Stimulated activated CD8-positive, alpha-beta memory T cell treated with anti-CD3 and anti-CD28 coated beads, Interleukin-15, amount 100 ng/mL, for 24 hours (primary cell): ENCODE data around the gene CBFA2T3.

Source experiments
- DNase-seq: peaks from one replicate; pipeline ENCODE4 v3.0.0-alpha.2; 2020; ENCODE audit warnings: low read depth

CBFA2T3 gene

DNA sequence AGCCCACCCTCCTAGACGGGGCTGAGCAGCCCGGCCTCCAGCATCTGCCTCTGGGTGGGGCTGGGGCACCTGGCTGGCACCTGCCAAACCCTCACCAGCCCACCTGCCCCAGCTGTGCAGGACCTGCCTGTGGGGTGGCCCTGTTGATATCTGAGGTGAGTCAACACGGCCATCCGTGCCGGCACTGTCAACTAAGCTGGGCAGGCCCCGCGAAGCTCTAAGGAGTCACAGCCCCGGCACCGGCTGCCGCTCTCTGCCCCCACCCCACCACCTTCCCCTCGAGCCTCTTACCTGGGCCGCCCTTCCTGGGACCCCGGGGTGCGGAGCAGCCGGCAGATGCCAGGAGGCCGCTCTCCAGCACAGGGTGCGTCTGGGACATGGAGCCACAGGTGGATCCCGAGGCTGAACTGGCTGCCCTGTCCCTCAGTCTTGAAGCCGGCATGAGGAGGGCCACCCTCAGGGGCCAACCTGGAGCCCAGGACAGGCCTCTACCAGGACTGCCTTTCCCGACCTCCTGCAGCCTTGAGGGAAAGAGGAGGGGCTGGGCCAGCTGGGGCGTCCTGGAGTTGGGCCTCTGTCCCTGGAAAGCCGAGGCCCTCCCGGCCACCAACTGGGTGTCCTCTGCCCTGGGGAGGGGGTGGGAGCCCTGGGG is 515 bp downstream of the CBFA2T3 start:
- DNase-seq: no peak

DNA sequence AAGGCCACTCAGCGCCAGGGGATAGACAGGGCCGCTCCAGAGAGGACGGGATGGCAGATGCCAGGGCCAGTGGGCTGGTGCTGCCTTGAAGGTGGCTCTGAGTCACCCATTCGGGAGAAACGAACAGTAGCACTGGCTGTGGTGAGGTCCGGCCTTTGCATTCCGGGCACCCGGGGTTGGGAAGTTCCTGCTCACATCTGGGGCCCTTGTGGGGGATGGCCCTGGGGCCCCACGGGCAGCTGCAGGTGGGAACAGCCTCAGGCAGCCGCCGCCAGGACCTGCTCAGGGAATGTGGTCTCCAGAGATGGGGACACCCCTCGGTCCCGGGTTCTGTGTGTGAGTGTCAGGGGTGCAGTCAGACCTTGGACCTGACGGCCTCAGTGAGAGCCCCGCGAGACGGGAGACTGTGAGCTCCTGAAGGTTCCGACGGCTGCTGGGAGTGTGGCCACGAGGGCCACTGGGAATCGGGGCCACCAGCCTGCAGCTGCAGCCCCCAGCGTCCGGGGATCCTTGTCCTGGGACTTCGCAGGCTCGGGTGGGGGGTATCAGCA is 1.4 kb downstream of the CBFA2T3 start:
- DNase-seq: no peak

DNA sequence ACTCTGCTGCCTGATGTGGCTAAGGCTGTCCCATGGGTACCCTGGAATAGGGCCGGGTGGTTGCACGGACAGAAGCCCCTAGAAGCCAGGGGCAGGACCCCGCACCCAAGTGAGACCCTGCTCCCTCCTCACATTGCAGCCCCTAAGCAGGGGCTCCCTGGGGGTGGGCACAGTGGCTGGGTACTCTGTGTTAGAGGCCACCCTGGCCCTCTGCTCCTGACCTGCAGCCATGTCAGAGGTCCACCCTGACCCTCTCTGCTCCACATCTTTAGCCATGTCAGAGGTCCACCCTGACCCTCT is 2.1 kb downstream of the CBFA2T3 start:
- no peak for DNase-seq

DNA sequence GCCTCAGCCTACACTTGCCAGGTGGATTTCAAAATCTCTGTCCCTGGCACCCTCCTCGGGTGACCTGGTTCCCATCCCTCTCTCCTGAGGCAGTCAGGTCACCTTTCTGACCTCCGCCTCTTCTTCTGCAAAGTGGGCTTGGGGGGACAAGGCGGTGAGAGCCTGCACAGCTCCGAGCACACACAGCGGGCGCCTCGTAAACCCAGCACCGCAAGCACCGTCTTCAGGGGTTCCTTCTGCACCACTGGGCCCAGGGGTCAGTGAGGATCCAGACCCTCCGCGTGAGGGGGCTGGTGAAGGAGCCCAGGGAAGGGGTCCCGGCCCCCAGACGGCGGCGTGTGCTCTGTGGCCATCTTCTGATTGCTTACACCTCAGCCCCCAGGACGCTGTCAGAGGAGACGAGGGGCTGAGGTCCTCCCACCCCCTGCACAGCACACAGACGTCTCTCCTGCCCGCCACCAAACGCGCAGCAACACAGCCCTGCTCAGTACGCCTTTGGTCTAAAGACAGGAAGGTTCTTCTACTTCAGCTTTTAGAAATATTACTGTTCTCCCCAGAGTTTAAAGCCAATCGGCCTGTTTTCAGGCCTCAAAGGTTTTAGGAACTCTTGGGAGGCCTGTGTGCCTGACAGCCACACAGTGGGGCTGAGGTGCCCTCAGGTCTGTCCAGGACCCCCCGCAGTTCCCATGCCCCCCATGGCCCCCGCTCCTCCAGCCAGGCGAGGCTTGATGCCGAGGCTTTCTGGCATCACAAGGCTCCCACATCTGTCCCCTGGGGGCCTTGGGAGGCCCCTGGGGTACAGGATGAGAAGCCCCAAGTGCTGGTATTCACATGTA is 2.7 kb downstream of the CBFA2T3 start:
- DNase-seq: no peak

DNA sequence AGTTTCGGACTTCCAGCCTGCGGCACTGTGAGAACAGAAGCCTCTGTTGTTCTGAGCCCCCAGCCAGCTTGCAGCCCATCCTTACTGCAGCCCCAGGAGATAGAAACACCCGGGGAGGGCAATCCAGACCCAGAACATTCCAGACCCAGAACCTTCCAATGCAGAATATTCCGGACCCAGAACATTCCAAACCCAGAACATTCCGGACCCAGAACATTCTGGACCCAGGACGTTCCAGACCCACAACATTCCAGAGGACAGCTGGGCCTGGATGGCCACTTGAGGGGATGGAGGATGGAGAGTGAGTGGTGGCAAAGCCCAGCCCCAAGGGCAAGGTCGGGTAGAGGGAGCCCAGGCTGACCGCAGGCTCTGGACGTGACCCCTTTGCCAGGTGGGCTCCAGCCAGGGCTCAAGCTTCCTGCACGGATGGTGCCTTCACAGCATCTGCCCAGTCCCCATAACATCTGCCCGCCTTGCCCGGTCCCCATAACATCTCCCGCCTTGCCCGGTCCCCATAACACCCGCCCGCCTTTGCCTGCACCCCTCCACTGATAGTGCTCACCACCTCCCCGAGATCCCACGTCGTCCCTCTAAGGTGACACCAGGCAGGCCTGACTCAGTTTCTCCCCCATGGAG is 3.5 kb downstream of the CBFA2T3 start:
- no peak for DNase-seq

DNA sequence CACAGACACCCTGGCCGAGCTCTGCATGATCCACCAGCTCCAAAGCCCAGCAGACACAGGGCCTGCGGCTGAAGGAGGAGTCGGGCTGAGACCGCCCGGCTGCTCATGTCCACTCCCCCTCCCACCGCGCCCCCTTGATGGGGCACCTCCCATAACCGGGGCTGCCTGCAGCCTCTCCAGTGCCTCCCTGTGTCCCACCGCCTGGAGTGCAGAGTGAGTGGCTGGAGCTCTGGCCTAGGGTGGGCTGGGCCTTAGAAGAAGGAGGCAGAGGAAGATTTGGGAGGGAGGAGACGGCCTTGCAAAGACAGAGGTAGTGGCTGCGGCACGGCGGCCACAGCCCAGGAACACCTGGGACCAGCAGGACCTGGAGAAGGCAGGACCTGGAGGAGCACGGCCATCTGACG is 4.0 kb downstream of the CBFA2T3 start:
- no peak for DNase-seq

DNA sequence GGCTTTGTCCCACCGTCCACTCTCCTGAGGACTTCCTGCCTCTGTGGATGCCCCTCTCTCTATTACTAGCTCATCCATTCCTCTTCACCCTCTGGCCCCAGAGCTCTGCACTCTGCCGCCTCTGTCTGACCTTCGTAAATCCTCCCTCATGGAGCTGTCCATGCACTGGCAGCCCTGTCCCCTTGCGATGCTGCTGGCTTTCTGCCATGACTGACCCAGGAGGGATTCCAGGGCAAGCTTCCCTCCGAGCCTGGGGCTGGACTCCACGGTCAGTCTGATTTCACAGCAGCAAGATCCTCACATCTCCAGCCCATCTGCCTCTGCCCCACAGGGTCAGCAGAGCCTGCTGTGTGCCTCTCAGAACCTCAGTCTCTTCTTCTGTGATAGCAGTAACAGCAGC is 4.7 kb downstream of the CBFA2T3 start:
- no peak for DNase-seq

DNA sequence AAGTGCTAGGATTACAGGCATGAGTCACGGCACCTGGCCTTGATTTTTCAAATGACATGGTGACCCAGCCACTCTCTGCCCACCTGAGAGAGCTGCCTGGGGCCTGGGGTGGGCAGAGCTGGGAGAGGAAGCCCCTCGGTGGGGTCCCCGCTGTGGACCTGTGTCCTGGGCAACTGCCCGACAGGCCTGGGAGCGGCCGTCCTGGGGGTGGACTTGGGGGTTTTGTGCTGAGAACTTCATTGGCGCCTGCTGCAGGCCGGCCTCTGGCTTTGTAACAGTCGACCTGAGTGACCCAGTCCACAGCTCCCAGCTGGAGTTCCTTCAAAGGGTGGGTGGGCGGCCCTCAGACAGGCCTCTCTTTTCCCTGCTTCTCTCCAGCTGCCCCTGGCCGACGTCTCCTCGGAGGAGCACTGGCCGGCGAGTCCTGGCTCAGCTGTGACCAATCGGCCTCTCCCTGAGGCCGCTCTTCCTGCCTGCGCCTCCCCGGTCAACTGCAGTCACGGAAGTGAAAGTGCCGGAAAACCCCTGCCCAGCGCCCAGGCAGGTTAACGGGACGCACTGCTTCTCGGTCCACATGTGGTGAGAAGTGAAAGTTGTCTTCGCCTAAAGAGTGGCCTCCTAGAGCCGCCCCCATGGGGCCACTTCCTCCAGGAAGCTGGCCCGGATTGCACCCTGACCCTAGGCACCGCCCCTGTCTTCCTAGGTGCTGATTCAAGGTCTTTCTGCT is 5.5 kb downstream of the CBFA2T3 start:
- DNase-seq: no peak

DNA sequence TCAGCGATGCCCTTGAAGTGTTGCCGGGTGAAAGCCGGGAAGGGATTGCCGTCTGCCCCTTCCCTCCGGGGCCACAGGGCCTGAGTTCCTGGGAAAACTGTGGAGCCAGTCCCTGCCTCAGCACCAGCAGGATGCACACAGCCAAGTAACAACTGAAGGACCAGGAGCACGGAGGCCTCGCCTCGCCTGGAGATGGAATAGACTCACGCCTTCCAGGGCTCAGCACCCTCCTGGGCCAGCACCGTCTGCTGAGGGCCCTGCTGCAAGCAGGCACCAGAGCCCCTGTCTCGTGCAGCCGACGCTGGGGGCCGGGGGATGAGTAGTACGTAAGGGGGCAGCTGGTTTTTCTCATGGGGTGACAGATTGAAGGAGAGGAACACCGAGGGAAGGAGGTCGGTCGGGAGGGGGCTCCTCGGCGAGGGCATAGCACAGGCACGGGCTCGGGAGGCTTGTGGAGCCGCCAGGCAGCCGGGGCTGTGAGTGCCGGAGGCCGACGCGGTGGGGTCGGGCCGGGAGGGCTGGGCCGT is 6.4 kb downstream of the CBFA2T3 start:
- no peak for DNase-seq

DNA sequence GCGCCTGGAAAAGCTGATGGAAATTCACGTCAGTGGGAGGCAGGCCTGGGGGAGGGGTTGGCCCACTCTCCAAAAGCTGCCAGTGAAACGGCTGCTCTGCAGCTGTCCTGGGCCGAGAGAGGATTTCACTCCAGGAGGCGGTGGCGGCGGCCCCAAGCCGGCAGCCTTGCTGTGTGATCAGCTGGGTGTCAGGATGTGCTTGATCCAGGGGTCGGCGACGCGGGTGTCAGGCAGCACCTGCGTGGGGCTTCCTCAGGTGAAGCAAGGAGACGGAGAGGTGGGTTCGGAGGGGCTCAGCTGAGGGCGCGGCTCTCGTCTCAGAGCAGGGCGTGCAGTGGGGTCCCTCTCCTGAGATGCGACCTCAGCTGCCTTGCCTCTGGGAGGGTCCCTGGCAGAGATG is 7.0 kb downstream of the CBFA2T3 start:
- no peak for DNase-seq

DNA sequence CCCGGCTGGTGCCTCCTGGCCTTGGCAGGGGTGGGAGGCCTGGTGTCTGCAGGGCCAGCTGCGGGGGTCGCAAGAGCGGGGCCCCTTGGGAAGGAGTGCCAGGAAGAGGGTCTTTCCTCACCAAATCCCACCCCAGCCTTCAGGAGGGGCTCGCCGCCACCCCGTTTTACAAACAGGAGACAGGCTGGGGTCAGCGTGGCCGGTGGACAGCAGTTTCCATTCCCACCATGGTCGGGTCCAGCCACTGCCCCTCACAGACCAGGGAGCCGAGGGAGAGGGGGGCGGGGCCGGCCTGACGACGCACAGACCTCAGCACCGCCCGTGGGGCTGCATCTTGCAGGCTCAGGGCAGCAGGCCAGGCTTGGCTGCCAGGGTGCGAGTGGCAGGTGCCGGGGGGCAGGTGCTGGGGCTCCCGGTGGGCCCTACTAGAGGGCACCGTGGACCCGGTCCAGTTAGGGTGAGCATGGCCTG is 7.6 kb downstream of the CBFA2T3 start:
- no peak for DNase-seq

DNA sequence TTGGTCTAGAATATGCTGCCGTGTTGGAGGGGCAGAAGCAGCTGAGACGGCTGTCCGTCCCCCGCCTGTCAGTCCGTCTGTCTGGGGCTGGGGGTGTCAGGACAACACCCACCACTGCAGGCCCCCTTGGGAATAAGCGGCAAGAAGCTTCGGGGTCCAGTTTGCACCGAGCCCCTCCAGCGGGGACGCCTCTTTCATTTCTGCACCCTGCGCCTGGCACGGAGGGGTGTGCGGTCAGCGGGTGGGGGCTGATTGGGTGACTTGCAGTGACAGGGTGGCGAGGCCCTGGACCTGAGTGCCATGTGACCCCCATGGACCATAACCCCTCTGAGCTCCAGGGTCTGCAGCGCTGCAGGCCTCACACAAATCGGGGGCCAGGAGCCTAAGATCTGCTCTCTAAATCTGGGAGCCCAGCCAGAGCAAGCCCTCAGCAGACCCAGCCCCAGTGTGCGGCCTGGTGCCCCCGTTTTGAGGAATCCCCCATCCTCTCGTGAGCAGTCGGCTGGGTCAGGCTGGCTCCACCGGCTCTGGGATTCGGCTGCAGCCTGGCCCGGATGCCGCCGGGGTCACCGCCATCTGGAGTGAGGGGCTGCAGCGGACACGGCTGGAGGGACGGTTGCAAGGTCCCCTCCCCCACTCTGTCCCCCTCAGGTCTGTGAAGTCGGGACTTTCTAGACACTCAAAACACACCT is 8.3 kb downstream of the CBFA2T3 start:
- no peak for DNase-seq

DNA sequence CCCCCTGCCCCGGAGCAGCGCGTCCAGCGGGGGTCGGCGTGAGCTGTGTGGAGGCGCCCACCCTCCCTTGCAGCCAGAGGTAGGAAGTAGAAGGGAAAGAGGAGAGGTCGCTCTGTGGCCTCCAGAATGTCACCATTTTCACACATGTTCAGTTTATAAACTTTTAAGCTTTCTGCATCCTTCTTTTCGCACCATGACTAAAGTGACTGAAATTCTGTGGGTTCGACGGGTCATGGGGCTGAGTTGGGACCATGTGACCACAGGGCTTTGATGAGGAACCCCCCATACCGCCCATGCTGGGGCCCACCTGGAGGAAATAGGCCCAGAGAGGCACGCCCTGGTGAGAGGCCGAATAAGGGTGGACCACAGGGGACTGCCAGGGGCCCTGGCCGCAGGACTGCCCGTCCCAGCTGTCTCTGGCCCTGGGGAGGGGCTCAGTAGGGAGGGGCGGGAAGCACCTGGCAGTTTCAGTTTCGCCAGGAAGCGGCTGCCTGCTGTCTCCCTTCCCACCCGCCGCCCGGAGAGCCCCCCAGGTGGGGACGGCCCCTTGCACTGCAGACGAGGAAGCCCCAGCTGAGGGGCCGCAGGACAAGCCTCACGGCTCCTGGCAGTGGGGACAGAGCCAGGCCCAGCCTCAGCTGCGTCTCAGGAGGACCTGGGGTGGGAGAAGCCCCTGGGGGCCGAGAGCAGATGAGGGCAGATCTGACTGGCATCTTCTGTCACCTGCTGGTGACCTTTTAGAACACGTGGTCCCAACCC is 9.0 kb downstream of the CBFA2T3 start:
- DNase-seq: no peak

DNA sequence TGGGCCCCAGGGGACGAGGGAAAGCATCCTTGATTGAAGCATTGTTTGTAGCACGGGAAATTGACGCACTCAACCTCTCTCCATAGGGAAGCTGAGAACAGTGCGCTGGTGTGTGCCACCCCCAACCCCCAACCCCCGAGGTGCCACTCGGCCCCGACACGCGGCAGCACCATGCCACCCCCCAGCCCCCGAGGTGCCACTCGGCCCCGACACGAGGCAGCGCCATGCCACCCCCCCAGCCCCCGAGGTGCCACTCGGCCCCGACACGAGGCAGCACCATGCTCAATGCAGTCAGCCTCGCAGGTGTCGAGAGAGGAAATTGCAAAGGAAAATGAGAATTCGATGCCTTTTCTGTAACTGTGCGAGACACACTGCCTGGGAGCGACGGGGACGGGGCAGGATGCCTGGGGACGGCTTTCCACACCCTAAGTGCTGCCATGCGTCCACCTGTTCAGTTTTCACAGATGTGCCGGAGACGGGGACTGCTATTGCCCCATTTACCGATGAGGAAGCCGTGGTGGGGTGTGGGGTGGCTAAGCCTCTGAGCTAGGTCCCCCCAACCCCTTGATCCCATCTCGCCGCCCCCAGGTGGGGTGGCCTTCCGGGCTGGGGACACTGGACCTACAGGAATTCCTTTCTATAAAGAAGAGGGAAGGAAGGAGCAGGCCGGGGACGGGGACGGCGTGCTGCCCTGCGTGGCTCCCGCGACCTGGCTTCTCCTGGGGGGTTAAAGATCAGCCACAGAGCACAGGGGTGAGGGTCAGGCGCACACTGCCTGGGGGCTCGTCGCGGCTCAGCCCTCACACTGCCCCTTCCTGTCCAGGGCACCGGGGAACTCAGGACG is 9.8 kb downstream of the CBFA2T3 start:
- DNase-seq: no peak

DNA sequence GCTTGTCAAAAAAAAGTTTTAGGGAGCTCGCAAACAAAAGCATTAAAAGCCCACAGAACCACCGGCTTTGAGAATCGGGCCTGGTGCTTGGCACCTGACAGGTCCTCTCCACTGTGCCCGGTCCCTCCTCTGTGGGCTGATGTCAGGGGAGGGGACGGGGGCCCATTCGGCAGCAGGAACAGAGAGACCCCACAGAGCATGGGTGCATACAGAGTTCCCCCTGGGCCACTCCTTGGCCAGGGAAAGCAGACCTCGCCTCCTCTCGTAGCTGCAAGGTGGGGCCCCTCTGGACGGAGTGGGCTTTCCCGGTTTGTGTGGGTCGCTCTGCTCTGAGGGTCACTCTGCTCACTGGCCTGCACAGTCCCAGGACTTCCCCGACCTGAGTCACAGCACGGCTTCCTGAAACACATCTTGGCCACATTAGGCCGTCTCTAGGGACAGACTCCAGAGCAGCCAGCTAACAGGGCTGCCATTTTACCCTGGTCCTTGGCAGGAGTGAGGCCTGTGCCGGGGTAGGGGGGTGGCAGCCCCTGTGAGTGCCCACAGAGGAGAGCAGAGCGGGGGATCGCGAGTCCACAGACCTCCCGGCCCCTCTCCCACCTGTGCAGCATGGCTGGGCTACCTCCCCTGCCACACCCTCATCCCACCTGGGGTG is 11.1 kb downstream of the CBFA2T3 start:
- no peak for DNase-seq

DNA sequence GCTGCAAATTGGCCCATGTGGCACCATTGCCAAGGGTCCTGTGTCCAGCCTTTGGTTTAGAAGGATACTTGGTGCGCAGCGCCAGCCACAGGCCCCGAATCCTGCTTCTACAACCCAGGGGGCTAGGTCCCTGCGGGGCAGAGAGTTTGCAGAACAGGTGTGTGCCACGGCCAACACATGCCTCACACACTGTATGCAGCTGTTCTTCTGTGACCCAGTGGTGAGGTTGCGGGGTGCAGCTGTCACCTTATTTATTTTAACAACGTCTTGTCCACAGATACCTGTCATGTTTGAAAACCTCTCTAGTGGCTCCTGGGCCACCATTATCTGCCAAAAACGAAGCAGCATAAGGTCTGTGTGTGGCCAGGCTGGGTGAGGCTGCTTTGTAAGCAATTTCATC is 11.6 kb downstream of the CBFA2T3 start:
- DNase-seq: no peak

DNA sequence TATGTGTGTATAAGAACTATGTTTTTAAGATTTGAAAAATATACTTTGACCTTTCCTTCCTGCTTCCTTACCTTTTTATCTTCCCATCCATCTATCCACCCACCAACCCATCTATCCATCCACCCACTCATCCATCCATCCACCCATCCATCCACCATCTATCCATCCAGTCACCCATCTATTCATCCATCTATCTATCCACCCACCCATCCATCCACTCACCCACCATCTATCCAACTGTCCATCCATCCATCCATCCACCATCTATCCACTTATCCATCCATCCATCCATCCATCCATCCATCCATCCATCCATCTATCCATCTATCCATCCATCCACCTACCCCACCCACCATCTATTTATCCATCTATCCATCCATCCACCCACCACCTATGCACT is 12.4 kb downstream of the CBFA2T3 start:
- DNase-seq: no peak

DNA sequence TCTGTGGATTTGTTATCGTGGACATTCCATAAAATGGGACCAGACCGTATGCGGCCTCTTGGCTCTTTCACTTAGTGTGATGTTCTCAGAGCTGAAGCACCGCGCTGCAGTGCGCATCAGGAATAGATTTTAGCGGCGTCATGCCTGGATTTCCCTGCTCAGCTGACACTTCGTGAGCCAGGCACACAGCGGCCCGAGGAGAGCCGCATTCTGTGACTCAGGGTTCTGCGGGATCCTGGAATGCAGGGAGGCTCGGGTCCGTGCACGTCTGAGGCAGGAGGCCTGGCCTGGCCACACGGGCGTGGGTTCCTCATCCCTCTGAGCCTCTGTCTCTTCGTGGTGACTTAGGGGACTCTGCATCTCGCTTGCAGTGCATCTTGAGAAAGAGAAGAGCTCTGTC is 13.4 kb downstream of the CBFA2T3 start:
- no peak for DNase-seq

DNA sequence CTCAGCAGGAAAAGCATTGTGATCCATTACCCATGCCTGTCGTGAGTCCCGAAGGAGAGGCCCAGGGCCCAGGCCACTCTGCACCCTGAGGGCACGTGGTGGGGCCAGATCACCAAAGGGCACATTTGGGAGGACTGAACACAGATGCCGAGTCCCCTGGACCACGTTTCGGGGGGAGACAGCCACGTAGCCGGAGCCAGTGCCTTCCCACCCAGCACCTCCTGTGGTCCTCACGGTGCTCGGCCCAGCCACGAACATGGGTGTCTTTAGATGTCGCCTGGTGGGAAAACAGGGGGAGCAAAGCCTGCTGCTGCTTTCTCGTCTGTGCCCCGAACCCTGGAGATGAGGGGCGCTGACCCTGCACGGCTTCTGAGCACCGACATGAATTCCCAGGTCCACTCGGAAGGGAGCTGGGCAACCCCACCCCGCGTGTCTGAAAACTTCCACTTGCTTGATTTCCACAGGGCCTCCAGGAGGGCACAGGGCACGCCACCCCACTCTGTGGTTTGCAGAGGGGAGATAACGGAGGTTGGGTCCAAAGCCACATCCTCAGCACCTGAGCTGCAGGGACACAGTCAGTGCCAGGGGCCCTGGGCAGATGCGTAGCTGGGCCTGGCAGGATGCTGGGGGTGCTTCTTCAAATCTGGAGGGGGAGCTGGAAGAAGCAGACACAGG is 14.4 kb downstream of the CBFA2T3 start:
- no peak for DNase-seq
